ENCODE results near the gene ZNRF3.

DNA sequence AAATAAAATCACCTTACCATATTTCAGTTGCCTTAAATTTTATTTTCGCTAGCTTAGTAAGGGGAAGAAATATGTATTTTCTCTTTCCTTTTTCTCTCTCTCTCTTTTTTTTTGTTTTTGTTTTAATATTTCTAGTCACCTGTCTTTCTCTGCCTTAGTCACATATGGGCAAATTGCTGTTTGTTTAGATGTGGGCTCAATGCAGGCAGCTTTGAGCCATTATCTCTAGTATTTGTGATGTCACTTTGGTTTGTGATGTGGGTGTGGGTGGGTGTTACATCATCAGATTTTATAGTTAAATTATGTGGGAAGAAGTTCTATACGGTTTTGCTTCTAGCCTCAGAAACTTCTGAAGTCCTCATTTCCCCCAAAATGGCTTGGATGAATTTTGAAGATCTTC, 178.4 kb downstream of the ZNRF3 start, which contains the start of gene C22orf31:
- TF ChIP-seq, protein P1, sequence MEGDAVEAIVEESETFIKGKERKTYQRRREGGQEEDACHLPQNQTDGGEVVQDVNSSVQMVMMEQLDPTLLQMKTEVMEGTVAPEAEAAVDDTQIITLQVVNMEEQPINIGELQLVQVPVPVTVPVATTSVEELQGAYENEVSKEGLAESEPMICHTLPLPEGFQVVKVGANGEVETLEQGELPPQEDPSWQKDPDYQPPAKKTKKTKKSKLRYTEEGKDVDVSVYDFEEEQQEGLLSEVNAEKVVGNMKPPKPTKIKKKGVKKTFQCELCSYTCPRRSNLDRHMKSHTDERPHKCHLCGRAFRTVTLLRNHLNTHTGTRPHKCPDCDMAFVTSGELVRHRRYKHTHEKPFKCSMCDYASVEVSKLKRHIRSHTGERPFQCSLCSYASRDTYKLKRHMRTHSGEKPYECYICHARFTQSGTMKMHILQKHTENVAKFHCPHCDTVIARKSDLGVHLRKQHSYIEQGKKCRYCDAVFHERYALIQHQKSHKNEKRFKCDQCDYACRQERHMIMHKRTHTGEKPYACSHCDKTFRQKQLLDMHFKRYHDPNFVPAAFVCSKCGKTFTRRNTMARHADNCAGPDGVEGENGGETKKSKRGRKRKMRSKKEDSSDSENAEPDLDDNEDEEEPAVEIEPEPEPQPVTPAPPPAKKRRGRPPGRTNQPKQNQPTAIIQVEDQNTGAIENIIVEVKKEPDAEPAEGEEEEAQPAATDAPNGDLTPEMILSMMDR (IDR thresholded peaks at IDR 0.05), result no peak
- no peak for TF ChIP-seq POLR2A (IDR thresholded peaks at IDR 0.05)

All from body of pancreas (tissue), 4 donors.